Measurements from ENCODE around the gene CHD8. TPM values are rescaled to one million over a fixed set of nuclear protein-coding genes. Genes with fewer than 3 reads are reported as not detected.

CHD8 gene
- total RNA-seq, 4 donors from 2014 or later, result 47.4 to 59.0 (median 53.3) TPM

DNA sequence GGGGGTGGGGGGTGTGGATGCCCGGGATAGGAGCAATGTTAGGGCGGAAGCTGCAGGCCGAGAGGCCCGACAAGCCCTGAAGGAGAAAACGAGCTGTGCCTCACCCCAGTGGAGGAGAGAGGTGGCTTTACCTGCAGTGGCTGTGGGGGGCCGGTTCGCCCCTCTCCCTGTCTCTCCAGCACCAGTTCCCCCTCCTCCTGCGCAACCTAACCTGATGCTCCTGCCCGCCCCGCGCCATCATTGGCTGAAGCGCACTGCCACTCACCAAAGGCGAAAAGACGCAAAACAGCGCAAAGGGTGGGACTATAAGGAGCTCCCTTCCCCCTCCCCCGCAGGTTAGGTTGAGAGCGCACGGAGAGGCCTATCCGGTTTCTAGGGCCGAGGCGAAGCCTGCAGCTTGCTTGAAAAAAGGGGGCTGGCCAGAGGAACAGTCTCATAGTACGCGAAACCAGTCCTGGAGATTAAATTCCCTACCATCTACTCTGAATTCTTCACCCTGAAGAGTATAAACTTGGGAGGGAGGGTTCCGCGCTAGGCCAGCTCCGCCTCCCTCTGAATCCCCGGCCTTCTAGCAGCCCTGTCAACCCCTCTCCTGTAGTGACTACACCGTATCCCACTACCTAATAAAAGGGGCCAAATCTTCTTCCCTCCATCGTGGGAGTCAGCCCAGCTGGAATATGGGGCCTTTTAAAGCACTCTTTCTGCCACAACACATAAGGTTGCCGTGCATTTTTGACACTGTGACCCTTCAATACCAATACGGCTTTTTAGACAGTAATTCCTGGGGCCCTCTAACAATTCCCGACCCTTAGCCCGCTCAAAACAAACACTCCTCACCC, 18.6 kb downstream of the CHD8 start:
- H3K36me3 ChIP-seq, result no peaks in the 10 kb centered on the region
- no peaks in the 10 kb centered on the region for H3K9me3 ChIP-seq
- H3K4me3 ChIP-seq, result peak overlapping the region; percentile 65 to 81
- WGBS, 2 donors (ENCODE audit: low coverage in 1 of 2), result 1 to 11% methylated on average over 15 to 31 of the region's 33 CpGs
- TF ChIP-seq EP300 (IDR thresholded peaks at IDR 0.05) (no peak), POLR2A (IDR thresholded peaks at IDR 0.05) (no peak), POLR2AphosphoS5 (IDR thresholded peaks at IDR 0.05) (peak; percentile 90)
- no peaks in the 10 kb centered on the region for H3K27me3 ChIP-seq
- peak overlapping the region; percentile 82 to 88 (median 88) for H3K27ac ChIP-seq
- peaks cover 0 to 33% (median 8%) of the 10 kb centered on the region in 3 donors for H3K4me1 ChIP-seq
- peak; percentile 100 for ATAC-seq

DNA sequence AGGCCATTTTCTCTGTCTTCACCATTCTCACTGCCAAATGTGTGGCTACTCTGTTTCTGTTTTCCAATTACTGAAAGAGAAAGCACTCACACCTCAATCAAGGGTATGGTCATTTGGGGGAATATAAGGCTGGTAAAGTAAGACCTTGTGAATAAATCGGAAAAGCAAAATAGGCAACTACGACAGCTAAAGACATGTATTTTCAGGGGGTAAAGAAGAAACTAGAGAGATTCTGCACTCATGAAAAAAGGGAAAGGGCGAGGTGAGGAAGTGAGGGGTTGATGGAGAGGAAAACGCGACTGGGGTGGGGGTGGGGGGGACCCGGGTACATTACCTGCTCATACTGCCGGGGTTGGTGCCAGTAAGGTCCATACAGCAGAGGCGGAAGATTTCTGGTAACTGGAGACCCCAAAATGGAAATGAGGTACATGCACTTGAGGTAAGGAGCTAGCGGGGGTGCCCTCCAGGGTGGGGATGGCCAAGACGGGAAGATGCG, 19.3 kb downstream of the CHD8 start:
- no peaks in the 10 kb centered on the region for H3K9me3 ChIP-seq
- peaks cover 0 to 33% (median 8%) of the 10 kb centered on the region in 3 donors for H3K4me1 ChIP-seq
- no peaks in the 10 kb centered on the region for H3K27me3 ChIP-seq
- ATAC-seq, result no peak
- H3K36me3 ChIP-seq, result peaks cover 0 to under 1% of the 10 kb centered on the region in 2 donors
- H3K27ac ChIP-seq, result peak overlapping the region; percentile 82 to 88 (median 88)
- peak overlapping the region; percentile 65 to 81 for H3K4me3 ChIP-seq
- WGBS, 2 donors (ENCODE audit: low coverage in 1 of 2), result 0% methylated on average over 2 to 8 of the region's 11 CpGs
- TF ChIP-seq POLR2AphosphoS5 (IDR thresholded peaks at IDR 0.05), result no peak
- TF ChIP-seq POLR2A (IDR thresholded peaks at IDR 0.05), result no peak
- TF ChIP-seq EP300 (IDR thresholded peaks at IDR 0.05), result no peak
- TF ChIP-seq, protein P1, sequence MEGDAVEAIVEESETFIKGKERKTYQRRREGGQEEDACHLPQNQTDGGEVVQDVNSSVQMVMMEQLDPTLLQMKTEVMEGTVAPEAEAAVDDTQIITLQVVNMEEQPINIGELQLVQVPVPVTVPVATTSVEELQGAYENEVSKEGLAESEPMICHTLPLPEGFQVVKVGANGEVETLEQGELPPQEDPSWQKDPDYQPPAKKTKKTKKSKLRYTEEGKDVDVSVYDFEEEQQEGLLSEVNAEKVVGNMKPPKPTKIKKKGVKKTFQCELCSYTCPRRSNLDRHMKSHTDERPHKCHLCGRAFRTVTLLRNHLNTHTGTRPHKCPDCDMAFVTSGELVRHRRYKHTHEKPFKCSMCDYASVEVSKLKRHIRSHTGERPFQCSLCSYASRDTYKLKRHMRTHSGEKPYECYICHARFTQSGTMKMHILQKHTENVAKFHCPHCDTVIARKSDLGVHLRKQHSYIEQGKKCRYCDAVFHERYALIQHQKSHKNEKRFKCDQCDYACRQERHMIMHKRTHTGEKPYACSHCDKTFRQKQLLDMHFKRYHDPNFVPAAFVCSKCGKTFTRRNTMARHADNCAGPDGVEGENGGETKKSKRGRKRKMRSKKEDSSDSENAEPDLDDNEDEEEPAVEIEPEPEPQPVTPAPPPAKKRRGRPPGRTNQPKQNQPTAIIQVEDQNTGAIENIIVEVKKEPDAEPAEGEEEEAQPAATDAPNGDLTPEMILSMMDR (IDR thresholded peaks at IDR 0.05), result no peak

DNA sequence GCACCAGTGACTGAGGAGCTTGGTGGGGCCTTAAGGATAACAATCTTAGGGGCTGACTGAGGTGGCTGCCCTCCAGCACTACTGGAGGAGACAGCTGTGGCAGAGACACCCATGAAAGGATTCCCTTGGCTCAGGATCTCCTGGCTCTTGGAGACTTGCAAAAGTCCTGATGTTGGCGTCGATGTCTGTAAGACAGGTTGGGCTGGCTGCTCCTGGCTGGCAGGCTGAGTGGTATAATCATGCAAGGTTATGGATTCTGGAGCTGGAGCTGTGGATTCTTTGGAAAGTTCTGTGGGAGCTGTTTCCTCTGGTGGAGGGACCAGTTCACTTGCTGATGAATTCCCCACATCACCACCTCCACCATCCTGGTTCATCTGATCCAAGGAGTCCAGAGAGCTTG, 24.8 kb downstream of the CHD8 start:
- TF ChIP-seq POLR2AphosphoS5 (IDR thresholded peaks at IDR 0.05) (no peak), EP300 (IDR thresholded peaks at IDR 0.05) (no peak), POLR2A (IDR thresholded peaks at IDR 0.05) (no peak)
- TF ChIP-seq, protein P1 (IDR thresholded peaks at IDR 0.05), result no peak
- WGBS, 2 donors (ENCODE audit: low coverage in 1 of 2), result 90% methylated on average over 2 of the region's 2 CpGs
- H3K9me3 ChIP-seq, result no peaks in the 10 kb centered on the region
- H3K27me3 ChIP-seq, result no peaks in the 10 kb centered on the region
- H3K27ac ChIP-seq, result no peak overlapping the region
- no peak for ATAC-seq
- peaks cover 0 to 17% (median 3%) of the 10 kb centered on the region in 3 donors for H3K4me1 ChIP-seq
- H3K36me3 ChIP-seq, result peaks cover 0 to 55% of the 10 kb centered on the region in 2 donors
- H3K4me3 ChIP-seq, result no peak overlapping the region

DNA sequence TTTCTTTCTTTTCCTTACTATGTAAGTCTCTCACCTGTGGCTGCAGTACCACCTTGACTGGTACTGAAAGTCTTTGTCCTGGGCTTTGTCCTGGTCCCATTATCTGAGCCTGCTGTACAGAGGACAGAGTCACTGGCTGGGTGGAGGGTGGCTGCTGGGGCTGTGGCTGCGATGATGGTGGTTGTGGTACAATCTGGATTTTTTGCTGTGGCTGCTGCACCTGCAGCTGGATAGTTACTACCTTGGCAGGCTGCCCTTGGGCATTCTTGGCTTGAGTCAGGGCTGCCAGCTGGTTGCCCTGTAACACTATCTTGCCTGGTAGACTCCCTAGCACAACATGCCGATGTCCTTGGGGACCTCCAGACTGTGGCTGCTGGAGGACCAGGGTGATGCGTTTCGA, 27.0 kb downstream of the CHD8 start:
- 94% methylated on average over 2 of the region's 4 CpGs; no CpG with 5 or more reads in 1 of the 2 donors for WGBS, 2 donors (ENCODE audit: low coverage in 1 of 2)
- H3K9me3 ChIP-seq, result no peaks in the 10 kb centered on the region
- no peaks in the 10 kb centered on the region for H3K27me3 ChIP-seq
- H3K27ac ChIP-seq, result no peak overlapping the region
- no peak for ATAC-seq
- TF ChIP-seq, protein P1 (IDR thresholded peaks at IDR 0.05), result no peak
- TF ChIP-seq EP300 (IDR thresholded peaks at IDR 0.05), result no peak
- TF ChIP-seq POLR2A (IDR thresholded peaks at IDR 0.05), result no peak
- no peak for TF ChIP-seq POLR2AphosphoS5 (IDR thresholded peaks at IDR 0.05)
- no peaks in the 10 kb centered on the region for H3K4me1 ChIP-seq
- H3K36me3 ChIP-seq, result peaks cover 3 to 77% of the 10 kb centered on the region in 2 donors
- no peak overlapping the region for H3K4me3 ChIP-seq

DNA sequence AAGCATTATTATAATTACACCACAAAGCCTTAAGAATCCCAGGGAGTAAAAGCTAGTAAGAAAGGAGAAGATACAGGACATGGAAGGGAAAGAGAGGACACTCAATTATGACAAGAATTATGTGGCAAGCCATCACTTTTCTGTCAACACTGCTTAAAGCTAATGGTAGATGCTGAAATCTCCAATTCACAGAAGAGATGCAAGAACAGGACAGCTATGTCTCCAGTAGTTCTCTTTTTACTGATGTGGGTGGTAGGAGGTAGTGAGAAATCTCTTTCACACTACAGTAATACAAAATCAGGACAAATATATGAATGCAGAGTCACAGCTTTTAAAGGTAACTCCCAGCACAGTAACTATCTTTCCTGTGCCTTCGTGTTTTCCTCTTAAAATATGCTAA, 29.2 kb downstream of the CHD8 start:
- Histone ChIP-seq H3K36me3 (peaks cover 3 to 100% of the 10 kb centered on the region in 2 donors), H3K9me3 (no peaks in the 10 kb centered on the region), H3K27ac (no peak overlapping the region), H3K4me3 (no peak overlapping the region), H3K4me1 (no peaks in the 10 kb centered on the region), H3K27me3 (no peaks in the 10 kb centered on the region)
- ATAC-seq, result no peak
- TF ChIP-seq POLR2A (IDR thresholded peaks at IDR 0.05), result no peak
- TF ChIP-seq, protein P1 (IDR thresholded peaks at IDR 0.05), result no peak
- TF ChIP-seq EP300 (IDR thresholded peaks at IDR 0.05), result no peak
- no peak for TF ChIP-seq POLR2AphosphoS5 (IDR thresholded peaks at IDR 0.05)
- 91 to 95% methylated on average over 1 of the region's 1 CpG for WGBS, 2 donors (ENCODE audit: low coverage in 1 of 2)
